Suppressor macrophage treated with lipopolysaccharide for 4 hours (primary cell): Measurements from ENCODE around the gene FAM120B.
"Not testable (repeated sequence)": the region's sequence is repeated elsewhere in the genome, so short reads cannot be mapped to it uniquely, and the experiment has no call there.

Source experiments
- DNase-seq: peaks from one replicate; pipeline ENCODE4 v3.0.0-alpha.2; 2020

The FAM120B gene

GRCh38 chr6:170306324-170307079 lies at the start of gene FAM120B:
Gene FAM120B, plus strand, starts transcription at chr6:170306758. Its CDS starts 10,633 bp downstream, at chr6:170317391.
- DNase-seq = peak; percentile 98

GRCh38 chr6:170257376-170257775 lies 49.2 kb upstream of the FAM120B start:
- DNase-seq = no peak

- DNase-seq = peak; percentile 43
Observed at GRCh38 chr6:170258407-170258806, 48.2 kb upstream of the FAM120B start.

GRCh38 chr6:170259278-170259677 lies 47.3 kb upstream of the FAM120B start:
- DNase-seq = no peak

- DNase-seq = no peak
Observed at GRCh38 chr6:170260686-170261085, 45.9 kb upstream of the FAM120B start.

- DNase-seq = no peak
Observed at GRCh38 chr6:170261643-170262488, 44.7 kb upstream of the FAM120B start.

- no peak for DNase-seq
Observed at GRCh38 chr6:170262489-170263088, 44.0 kb upstream of the FAM120B start.

- DNase-seq = no peak
Observed at GRCh38 chr6:170263410-170263809, 43.1 kb upstream of the FAM120B start.

GRCh38 chr6:170264086-170264485 lies 42.5 kb upstream of the FAM120B start:
- DNase-seq = no peak

GRCh38 chr6:170264644-170265043 lies 41.9 kb upstream of the FAM120B start:
- not testable (repeated sequence) for DNase-seq

GRCh38 chr6:170265655-170266054 lies 40.9 kb upstream of the FAM120B start:
- DNase-seq = no peak

GRCh38 chr6:170266061-170266825 lies 40.3 kb upstream of the FAM120B start:
- peak; percentile 72 for DNase-seq

GRCh38 chr6:170267688-170268087 lies 38.9 kb upstream of the FAM120B start:
- DNase-seq = no peak

- no peak for DNase-seq
Observed at GRCh38 chr6:170268216-170269129, 38.1 kb upstream of the FAM120B start.

- no peak for DNase-seq
Observed at GRCh38 chr6:170269151-170269845, 37.3 kb upstream of the FAM120B start.

- DNase-seq = no peak
Observed at GRCh38 chr6:170269846-170270541, 36.6 kb upstream of the FAM120B start.

- no peak for DNase-seq
Observed at GRCh38 chr6:170270984-170271593, 35.5 kb upstream of the FAM120B start.

- DNase-seq = peak; percentile 96
Observed at GRCh38 chr6:170271771-170272314, 34.7 kb upstream of the FAM120B start.

GRCh38 chr6:170272341-170273065 lies 34.1 kb upstream of the FAM120B start:
- DNase-seq = no peak
